HL-60 (cell line): Measurements from ENCODE around the gene WDR4.
"Not testable (repeated sequence)": the region's sequence is repeated elsewhere in the genome, so short reads cannot be mapped to it uniquely, and the experiment has no call there.

Source experiments
- DNase-seq, 2 experiments: peaks; one replicate each; pipeline ENCODE4 v3.0.0-alpha.2; 2010 to 2020; ENCODE audit warnings: low read depth in 1 of 2, low spot score in 1 of 2
- H3K27ac ChIP-seq: fragments of 250-450 bp; sonication (Bioruptor Pico); replicated peaks from 2 replicates; pipeline ENCODE4 v1.5.1; 2020; ENCODE audit warnings: mild to moderate bottlenecking, moderate library complexity
- H3K27me3 ChIP-seq: fragments of 250-450 bp; sonication (Bioruptor Pico); 2 replicates; pipeline ENCODE4 v1.5.1; 2021; ENCODE audit warnings: mild to moderate bottlenecking, moderate library complexity; ENCODE audit not compliant: insufficient read depth, poor library complexity, severe bottlenecking
- H3K4me3 ChIP-seq: replicated peaks from 2 replicates; pipeline ENCODE4 v1.5.1; 2011; ENCODE audit warnings: mild to moderate bottlenecking, control low read depth, low read length; ENCODE audit not compliant: insufficient read depth
- CTCF ChIP-seq: IDR thresholded peaks from one replicate; pipeline ENCODE4 v1.5.1; 2011; ENCODE audit warnings: low read length, control low read depth, inconsistent platforms; ENCODE audit not compliant: insufficient read depth
- GABPA ChIP-seq: IDR thresholded peaks from 2 replicates; pipeline ENCODE4 v1.6.1; 2012; ENCODE audit warnings: low read depth
- POLR2AphosphoS5 ChIP-seq: IDR thresholded peaks from 2 replicates; pipeline ENCODE4 v1.6.1; 2012; ENCODE audit warnings: low read depth
- REST ChIP-seq: IDR thresholded peaks from 2 replicates; pipeline ENCODE4 v1.6.1; 2012; ENCODE audit warnings: low read depth; ENCODE audit not compliant: insufficient replicate concordance
- SPI1 ChIP-seq: IDR thresholded peaks from 2 replicates; pipeline ENCODE4 v1.6.1; 2012; ENCODE audit warnings: low read depth, mild to moderate bottlenecking, borderline replicate concordance

WDR4 gene

GRCh38 chr21:42883921-42884320, 4.6 kb upstream of the WDR4 start:
- no peak for DNase-seq
- no peak for TF ChIP-seq CTCF
- TF ChIP-seq REST = no peak
- TF ChIP-seq POLR2AphosphoS5 = no peak
- no peak for TF ChIP-seq GABPA
- no peak for TF ChIP-seq SPI1
- Histone ChIP-seq H3K27me3 (no peaks in the 10 kb centered on the region), H3K4me3 (no peak overlapping the region), H3K27ac (no peak overlapping the region)

GRCh38 chr21:42880352-42880751, 1.0 kb upstream of the WDR4 start:
- no peak for TF ChIP-seq REST
- TF ChIP-seq CTCF = no peak
- no peak for TF ChIP-seq SPI1
- TF ChIP-seq POLR2AphosphoS5 = no peak
- no peak for TF ChIP-seq GABPA
- Histone ChIP-seq H3K27me3 (no peaks in the 10 kb centered on the region), H3K4me3 (peak overlapping the region; percentile 99), H3K27ac (peak overlapping the region; percentile 96)
- no peak for DNase-seq

- peak overlapping the region; percentile 99 for H3K4me3 ChIP-seq
- H3K27me3 ChIP-seq = no peaks in the 10 kb centered on the region
- TF ChIP-seq REST = no peak
- TF ChIP-seq CTCF = no peak
- TF ChIP-seq SPI1 = no peak
- TF ChIP-seq POLR2AphosphoS5 = no peak
- H3K27ac ChIP-seq = peak overlapping the region; percentile 96
- no peak for DNase-seq
These were observed 704 bp downstream of the WDR4 start for GRCh38 chr21:42878678-42878992.

GRCh38 chr21:42875811-42876210, 3.5 kb downstream of the WDR4 start:
- not testable (repeated sequence) for DNase-seq, H3K27me3 ChIP-seq, H3K27ac ChIP-seq, H3K4me3 ChIP-seq
